Neural crest cell (in vitro differentiated cells): Measurements from ENCODE around the gene SNAI3. TPM values are rescaled to one million over a fixed set of nuclear protein-coding genes. Genes with fewer than 3 reads are reported as not detected.
A peak's percentile ranks its signal among the peaks of the same experiment; 100 is the strongest.

Experiments
- DNase-seq: peaks from one replicate; pipeline ENCODE4 v3.0.0; 2021; ENCODE audit warnings: low read depth, mixed read lengths, low spot score
- H3K27ac Mint-ChIP-seq: one replicate; pipeline ENCODE4 v1.8.0; 2021; ENCODE audit warnings: mild to moderate bottlenecking, mixed read lengths; ENCODE audit not compliant: unreplicated experiment
- H3K27me3 Mint-ChIP-seq: 2 replicates; pipeline ENCODE4 v1.8.0; 2021; ENCODE audit warnings: low read depth, mild to moderate bottlenecking, mixed read lengths
- H3K36me3 Mint-ChIP-seq: 2 replicates; pipeline ENCODE4 v1.8.0; 2021; ENCODE audit warnings: low read depth, mild to moderate bottlenecking, mixed read lengths
- H3K4me1 Mint-ChIP-seq: 2 replicates; pipeline ENCODE4 v1.8.0; 2021; ENCODE audit warnings: mixed read lengths
- H3K4me3 Mint-ChIP-seq: one replicate; pipeline ENCODE4 v1.8.0; 2021; ENCODE audit warnings: mild to moderate bottlenecking, mixed read lengths
- H3K9me3 Mint-ChIP-seq: 2 replicates; pipeline ENCODE4 v1.8.0; 2021; ENCODE audit warnings: mixed read lengths
- CTCF ChIP-seq: fragments of 200-600 bp; sonication (generic); conservative IDR thresholded peaks from 2 replicates; pipeline ENCODE4 v1.5.0; 2021; ENCODE audit warnings: antibody characterized with exemption, mild to moderate bottlenecking
- total RNA-seq: library from RNA; stranded (reverse); gene quantifications from 2 replicates; pipeline ENCODE4 v1.2.1, GENCODE V29; 2021

SNAI3 gene
- total RNA-seq, 1 donor from 2014 or later = not detected

GRCh38 chr16:88649924-88650748 is 36.2 kb downstream of the SNAI3 start:
- Mint-ChIP-seq H3K4me3 (peak overlapping the region; percentile 74), H3K27ac (no peak overlapping the region), H3K36me3 (no peaks in the 10 kb centered on the region), H3K9me3 (no peaks in the 10 kb centered on the region), H3K4me1 (peaks cover 19% of the 10 kb centered on the region), H3K27me3 (no peaks in the 10 kb centered on the region)
- no peak for TF ChIP-seq CTCF
- DNase-seq = no peak

GRCh38 chr16:88649195-88649923 is 36.9 kb downstream of the SNAI3 start:
- H3K4me3 Mint-ChIP-seq = peak overlapping the region; percentile 69
- no peaks in the 10 kb centered on the region for H3K9me3 Mint-ChIP-seq
- no peak for TF ChIP-seq CTCF
- H3K36me3 Mint-ChIP-seq = no peaks in the 10 kb centered on the region
- peaks cover 2% of the 10 kb centered on the region for H3K27me3 Mint-ChIP-seq
- peak overlapping the region; percentile 16 for H3K27ac Mint-ChIP-seq
- DNase-seq = no peak
- H3K4me1 Mint-ChIP-seq = peaks cover 23% of the 10 kb centered on the region

- no peak for DNase-seq
- Mint-ChIP-seq H3K27ac (no peak overlapping the region), H3K27me3 (peaks cover 2% of the 10 kb centered on the region), H3K4me1 (peaks cover 23% of the 10 kb centered on the region), H3K4me3 (no peak overlapping the region), H3K9me3 (no peaks in the 10 kb centered on the region), H3K36me3 (no peaks in the 10 kb centered on the region)
- TF ChIP-seq CTCF = no peak
Observed at GRCh38 chr16:88647178-88648070, 38.9 kb downstream of the SNAI3 start.

GRCh38 chr16:88646345-88647034 is 39.8 kb downstream of the SNAI3 start:
- Mint-ChIP-seq H3K27ac (peak overlapping the region; percentile 35), H3K9me3 (no peaks in the 10 kb centered on the region), H3K4me3 (no peak overlapping the region), H3K4me1 (peaks cover 22% of the 10 kb centered on the region), H3K27me3 (peaks cover 2% of the 10 kb centered on the region), H3K36me3 (no peaks in the 10 kb centered on the region)
- no peak for TF ChIP-seq CTCF
- no peak for DNase-seq

GRCh38 chr16:88645941-88646340 is 40.4 kb downstream of the SNAI3 start:
- no peaks in the 10 kb centered on the region for H3K36me3 Mint-ChIP-seq
- peaks cover 17% of the 10 kb centered on the region for H3K4me1 Mint-ChIP-seq
- DNase-seq = no peak
- H3K27ac Mint-ChIP-seq = no peak overlapping the region
- no peaks in the 10 kb centered on the region for H3K9me3 Mint-ChIP-seq
- peaks cover 2% of the 10 kb centered on the region for H3K27me3 Mint-ChIP-seq
- no peak for TF ChIP-seq CTCF
- H3K4me3 Mint-ChIP-seq = no peak overlapping the region
